Stimulated activated CD8-positive, alpha-beta memory T cell treated with anti-CD3 and anti-CD28 coated beads, Interleukin-4, amount 100 ng/mL, for 24 hours (primary cell): ENCODE data around the gene GSTA5.
"Not testable (repeated sequence)": the region's sequence is repeated elsewhere in the genome, so short reads cannot be mapped to it uniquely, and the experiment has no call there.

ENCODE experiments used
- DNase-seq: peaks from one replicate; pipeline ENCODE4 v3.0.0-alpha.2; 2020; ENCODE audit warnings: low read depth

GSTA5 gene

DNA sequence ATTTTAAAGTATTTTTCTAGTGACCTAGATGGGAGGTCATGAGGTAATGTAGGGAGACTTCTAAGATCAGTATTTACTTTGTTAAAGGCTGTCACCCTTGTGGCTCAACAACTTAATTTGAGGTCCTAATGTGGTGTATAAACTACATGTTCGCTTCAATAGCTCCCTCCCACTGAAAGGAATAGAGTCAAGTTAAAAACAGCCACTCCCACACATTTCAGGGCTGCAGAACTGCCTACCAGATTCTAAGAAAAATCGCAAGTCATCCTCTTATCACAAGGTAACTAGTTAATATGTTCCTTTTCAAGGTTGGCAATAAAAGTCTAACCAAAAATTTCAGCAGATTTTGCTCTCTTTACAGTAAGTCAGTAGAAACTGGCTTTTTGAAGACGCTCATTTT, 52.1 kb downstream of the GSTA5 start:
- no peak for DNase-seq

DNA sequence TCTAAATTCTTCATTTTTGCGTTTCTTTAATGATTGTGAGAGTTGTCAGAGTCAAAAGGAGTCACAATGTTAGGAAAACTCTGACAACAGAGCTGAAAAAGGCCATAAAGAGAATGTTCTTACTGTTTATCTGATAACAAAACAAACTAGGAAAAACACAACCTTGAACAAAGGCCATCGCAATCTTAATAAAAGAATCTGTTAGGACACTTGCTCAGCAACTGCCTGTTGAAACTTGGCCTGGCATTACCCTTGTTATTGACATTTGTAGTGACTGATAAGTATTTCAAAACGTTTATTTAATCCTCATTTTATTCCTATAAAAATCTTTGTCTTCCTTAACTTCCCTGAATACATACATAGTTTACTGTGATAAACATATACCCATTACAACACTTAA, 52.7 kb downstream of the GSTA5 start:
- no peak for DNase-seq

DNA sequence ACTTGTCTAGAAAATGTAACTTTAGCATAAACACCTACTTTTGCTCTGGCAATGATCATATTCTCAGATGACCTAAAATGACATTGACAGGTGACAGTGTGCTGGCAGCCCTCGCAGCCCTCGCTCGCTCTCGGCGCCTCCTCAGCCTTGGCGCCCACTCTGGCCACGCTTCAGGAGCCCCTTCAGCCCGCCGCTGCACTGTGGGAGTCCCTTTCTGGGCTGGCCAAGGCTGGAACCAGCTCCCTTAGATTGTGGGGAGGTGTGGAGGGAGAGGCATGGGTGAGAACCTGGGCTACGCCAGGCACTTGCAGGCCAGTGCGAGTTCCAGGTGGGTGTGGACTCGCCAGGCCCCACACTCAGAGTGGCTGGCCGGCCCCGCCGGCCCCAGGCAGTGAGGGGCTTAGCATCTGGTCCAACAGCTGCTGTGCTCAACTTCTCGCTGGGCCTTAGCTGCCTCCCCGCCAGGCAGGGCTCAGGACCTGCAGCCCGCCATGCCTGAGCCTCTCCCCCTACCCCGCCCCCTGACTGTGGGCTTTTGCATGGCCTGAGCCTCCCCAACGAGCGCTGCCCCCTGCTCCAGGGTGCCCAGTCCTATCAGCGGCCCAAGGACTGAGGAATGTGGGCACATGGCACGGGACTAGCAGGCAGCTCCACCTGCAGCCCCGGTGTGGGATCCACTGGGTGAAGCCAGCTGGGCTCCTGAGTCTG, 54.2 kb downstream of the GSTA5 start:
- no peak for DNase-seq

DNA sequence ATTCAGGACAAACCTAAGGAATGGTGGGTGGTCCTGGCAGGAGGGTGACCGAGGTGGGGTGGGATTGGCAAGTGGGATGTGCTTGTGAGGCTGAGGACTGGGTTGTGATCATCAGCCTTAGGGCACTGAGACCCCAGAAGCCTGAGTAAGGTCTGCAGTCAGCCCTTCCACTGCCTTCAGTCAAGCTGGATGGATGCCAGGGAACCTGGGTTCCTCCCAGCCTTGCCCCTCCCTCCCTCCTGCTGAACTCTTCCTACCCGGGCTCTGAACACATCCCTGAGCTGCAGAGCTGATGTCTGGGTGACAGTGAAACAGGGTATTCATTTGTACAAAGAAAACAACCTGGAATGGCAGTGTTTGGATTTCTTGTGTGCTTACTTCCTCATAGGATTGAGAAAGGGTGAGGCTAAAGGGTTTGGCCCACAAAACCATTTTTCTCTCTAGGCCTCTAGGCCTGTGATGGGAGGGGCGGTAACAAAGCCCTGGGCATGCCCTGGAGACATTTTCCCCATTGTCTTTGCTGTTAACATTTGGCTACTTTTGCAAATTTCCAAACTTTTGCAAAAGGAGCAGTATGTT, 57.8 kb downstream of the GSTA5 start:
- not testable (repeated sequence) for DNase-seq

GRCh38 chr6:52782209-52782608, 58.4 kb downstream of the GSTA5 start:
- not testable (repeated sequence) for DNase-seq
